Measurements from ENCODE around the gene MRM2. TPM values are rescaled to one million over a fixed set of nuclear protein-coding genes. Genes with fewer than 3 reads are reported as not detected.

The MRM2 gene
- total RNA-seq, 4 donors from 2014 or later, result 8.1 to 19.0 (median 13.0) TPM

DNA sequence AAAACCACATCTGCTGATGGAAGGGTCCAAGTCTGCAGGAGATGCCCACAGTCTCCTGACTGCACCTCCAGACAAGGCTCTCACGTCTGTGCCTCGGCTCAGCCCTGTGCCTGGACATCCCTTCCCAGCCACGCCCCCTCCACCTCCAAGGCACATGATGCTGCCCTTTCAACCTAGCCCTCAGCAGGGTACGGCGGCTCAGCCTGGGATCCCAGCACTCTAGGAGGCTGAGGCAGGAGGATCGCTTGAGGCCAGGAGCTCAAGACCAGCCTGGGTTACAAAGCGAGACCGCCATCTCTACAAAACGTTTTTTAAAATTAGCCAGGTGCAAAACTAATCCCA is 23.6 kb downstream of the MRM2 start:
- Histone ChIP-seq H3K4me3 (no peak overlapping the region), H3K27me3 (no peaks in the 10 kb centered on the region), H3K36me3 (peaks cover 0 to 78% (median 0%) of the 10 kb centered on the region in 3 donors), H3K9me3 (no peaks in the 10 kb centered on the region), H3K4me1 (no peaks in the 10 kb centered on the region), H3K27ac (no peak overlapping the region)
- no peak for TF ChIP-seq POLR2A (IDR thresholded peaks at IDR 0.05)
- TF ChIP-seq, protein P1, sequence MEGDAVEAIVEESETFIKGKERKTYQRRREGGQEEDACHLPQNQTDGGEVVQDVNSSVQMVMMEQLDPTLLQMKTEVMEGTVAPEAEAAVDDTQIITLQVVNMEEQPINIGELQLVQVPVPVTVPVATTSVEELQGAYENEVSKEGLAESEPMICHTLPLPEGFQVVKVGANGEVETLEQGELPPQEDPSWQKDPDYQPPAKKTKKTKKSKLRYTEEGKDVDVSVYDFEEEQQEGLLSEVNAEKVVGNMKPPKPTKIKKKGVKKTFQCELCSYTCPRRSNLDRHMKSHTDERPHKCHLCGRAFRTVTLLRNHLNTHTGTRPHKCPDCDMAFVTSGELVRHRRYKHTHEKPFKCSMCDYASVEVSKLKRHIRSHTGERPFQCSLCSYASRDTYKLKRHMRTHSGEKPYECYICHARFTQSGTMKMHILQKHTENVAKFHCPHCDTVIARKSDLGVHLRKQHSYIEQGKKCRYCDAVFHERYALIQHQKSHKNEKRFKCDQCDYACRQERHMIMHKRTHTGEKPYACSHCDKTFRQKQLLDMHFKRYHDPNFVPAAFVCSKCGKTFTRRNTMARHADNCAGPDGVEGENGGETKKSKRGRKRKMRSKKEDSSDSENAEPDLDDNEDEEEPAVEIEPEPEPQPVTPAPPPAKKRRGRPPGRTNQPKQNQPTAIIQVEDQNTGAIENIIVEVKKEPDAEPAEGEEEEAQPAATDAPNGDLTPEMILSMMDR (IDR thresholded peaks at IDR 0.05), result no peak
- no peak for DNase-seq

DNA sequence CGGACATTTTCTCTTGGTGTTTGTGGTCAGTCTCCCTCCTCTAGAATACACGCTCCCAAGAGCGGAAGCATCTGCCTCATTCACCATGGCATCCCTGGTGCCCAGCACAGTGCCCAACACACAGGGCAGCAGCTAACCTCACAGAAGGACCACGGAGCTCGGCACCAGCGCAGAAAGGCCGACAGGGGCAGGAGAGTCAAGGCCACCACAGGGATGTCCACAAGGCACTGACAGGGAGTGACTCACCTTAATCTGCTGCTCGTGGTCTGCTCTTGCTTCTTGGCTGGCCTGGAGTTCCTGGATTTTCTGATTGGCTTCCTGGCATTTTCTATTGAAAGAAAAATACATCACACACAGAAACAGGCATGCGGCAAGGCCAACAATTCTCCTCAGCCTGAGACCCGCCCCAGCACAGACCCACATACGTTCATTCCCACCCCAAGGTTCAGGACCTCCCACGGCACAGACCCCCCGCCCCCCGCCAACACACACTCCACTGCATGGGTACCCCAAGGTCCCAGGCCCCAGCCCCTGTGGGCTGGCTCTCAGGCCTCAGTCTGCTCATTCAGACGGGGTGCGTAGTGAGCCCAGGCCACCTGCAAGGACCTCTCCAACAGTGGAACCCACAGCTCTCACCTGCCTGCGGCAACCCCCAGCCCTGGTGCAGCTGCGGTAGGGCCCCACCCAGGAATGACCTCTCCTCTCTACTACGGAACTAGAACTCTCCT is 24.1 kb downstream of the MRM2 start:
- H3K27me3 ChIP-seq, result no peaks in the 10 kb centered on the region
- H3K4me3 ChIP-seq, result no peak overlapping the region
- TF ChIP-seq POLR2A (IDR thresholded peaks at IDR 0.05), result no peak
- TF ChIP-seq, protein P1 (IDR thresholded peaks at IDR 0.05), result no peak
- no peaks in the 10 kb centered on the region for H3K4me1 ChIP-seq
- no peak for DNase-seq
- H3K36me3 ChIP-seq, result peaks cover 0 to 80% (median 0%) of the 10 kb centered on the region in 3 donors
- no peak overlapping the region for H3K27ac ChIP-seq
- no peaks in the 10 kb centered on the region for H3K9me3 ChIP-seq

DNA sequence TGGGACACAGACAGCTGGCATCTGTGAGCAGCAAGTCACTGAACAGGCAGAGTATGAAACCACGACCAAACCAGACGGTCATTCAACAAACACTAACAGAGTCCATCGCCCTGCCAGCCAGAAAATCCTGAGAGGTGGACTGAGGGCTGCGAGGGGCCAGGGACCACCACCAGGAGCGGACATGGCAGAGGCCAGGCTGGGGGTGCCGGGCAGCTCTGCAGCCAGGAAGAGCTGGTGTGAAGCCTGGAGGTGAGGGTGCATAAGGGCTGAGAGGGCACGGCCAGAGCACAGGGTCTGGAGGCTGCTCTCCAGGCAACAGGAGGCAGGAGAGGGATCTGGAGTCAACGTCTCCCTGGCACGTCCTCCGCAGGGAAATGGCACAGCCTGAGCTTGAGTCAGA is 24.8 kb downstream of the MRM2 start:
- Histone ChIP-seq H3K36me3 (peaks cover 0 to 81% (median 0%) of the 10 kb centered on the region in 3 donors), H3K4me3 (no peak overlapping the region), H3K27me3 (no peaks in the 10 kb centered on the region), H3K4me1 (no peaks in the 10 kb centered on the region), H3K27ac (no peak overlapping the region), H3K9me3 (no peaks in the 10 kb centered on the region)
- no peak for TF ChIP-seq POLR2A (IDR thresholded peaks at IDR 0.05)
- TF ChIP-seq, protein P1 (IDR thresholded peaks at IDR 0.05), result no peak
- DNase-seq, result no peak

DNA sequence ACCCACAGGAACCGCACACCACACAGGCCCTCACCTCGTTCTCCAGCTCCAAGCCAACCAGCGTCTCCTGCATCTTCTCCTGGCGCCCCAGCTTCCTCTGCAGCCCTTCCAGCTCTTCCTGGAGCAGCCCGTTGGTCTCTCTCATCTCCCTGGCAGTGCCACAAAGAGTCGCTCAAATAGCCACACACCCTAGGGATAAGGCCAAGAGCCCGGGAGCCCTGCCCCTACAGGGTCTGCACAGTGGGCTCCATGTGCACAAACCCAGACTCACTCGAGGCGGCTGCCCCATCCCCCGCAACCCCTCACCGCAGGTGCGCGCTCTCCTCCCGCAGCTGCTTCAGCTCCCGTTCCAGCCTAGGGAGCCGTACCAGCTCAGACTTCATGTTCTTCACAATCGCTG is 26.2 kb downstream of the MRM2 start:
- H3K4me3 ChIP-seq, result no peak overlapping the region
- TF ChIP-seq, protein P1 (IDR thresholded peaks at IDR 0.05), result no peak
- no peak for TF ChIP-seq POLR2A (IDR thresholded peaks at IDR 0.05)

DNA sequence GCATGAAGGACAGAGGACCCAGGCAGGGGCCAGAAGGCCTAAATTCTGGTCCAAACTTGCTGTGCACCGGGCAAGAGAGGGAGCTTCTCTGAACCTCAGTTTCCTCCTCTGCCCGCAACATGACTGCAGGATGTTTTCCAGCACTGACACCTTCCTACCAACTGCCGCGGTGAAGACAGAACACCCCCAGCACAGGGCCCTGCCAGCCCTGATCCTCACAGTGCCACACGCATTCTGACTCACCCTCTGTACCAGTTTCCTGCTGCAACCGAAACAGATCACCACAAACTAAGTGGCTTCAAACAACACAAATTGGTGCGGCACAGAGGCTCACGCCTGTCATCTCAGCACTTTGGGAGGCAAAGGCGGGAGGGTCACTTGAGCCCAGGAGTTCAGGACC is 27.4 kb downstream of the MRM2 start:
- H3K9me3 ChIP-seq, result no peaks in the 10 kb centered on the region
- no peak for DNase-seq
- no peak overlapping the region for H3K27ac ChIP-seq
- H3K36me3 ChIP-seq, result peaks cover 0 to 74% (median 0%) of the 10 kb centered on the region in 3 donors
- TF ChIP-seq POLR2A (IDR thresholded peaks at IDR 0.05), result no peak
- TF ChIP-seq, protein P1 (IDR thresholded peaks at IDR 0.05), result no peak
- no peaks in the 10 kb centered on the region for H3K27me3 ChIP-seq
- no peak overlapping the region for H3K4me3 ChIP-seq
- no peaks in the 10 kb centered on the region for H3K4me1 ChIP-seq

More for the DNA sequence above, 26.2 kb downstream of the MRM2 start:
- Histone ChIP-seq H3K27ac (no peak overlapping the region), H3K9me3 (no peaks in the 10 kb centered on the region), H3K4me1 (no peaks in the 10 kb centered on the region), H3K27me3 (no peaks in the 10 kb centered on the region), H3K36me3 (peaks cover 0 to 76% (median 0%) of the 10 kb centered on the region in 3 donors)
- no peak for DNase-seq

All from Peyer's patch (tissue), 4 donors.